ENCODE measurements around the gene DNLZ.

- TF ChIP-seq POLR2A (IDR thresholded peaks at IDR 0.05; ENCODE audit: low read depth, low read length) (no peak), EZH2 (IDR thresholded peaks at IDR 0.05; ENCODE audit: borderline replicate concordance, low read depth, low read length, severe bottlenecking) (no peak), CTCF (IDR thresholded peaks at IDR 0.05; ENCODE audit: extremely low read depth in 1 of 2, insufficient read depth in 1 of 2, low read depth in 1 of 2, low read length in 2 of 2) (no peak), MYC (IDR thresholded peaks at IDR 0.05; ENCODE audit: low read depth, low read length) (no peak)
Observed at GRCh38 chr9:136347472-136348256, 15.9 kb downstream of the DNLZ start.

Data from endothelial cell of umbilical vein (primary cell).